Osteocyte (in vitro differentiated cells): Measurements from ENCODE around the gene FXR2. TPM values are rescaled to one million over a fixed set of nuclear protein-coding genes. Genes with fewer than 3 reads are reported as not detected.

Experiments
- DNase-seq: peaks from one replicate; pipeline ENCODE4 v3.0.0; 2021; ENCODE audit warnings: mixed read lengths; ENCODE audit not compliant: unreplicated experiment; ENCODE audit errors: extremely low spot score
- H3K27ac Mint-ChIP-seq: one replicate; pipeline ENCODE4 v1.8.0; 2021; ENCODE audit warnings: mild to moderate bottlenecking, mixed read lengths; ENCODE audit not compliant: unreplicated experiment
- H3K27me3 Mint-ChIP-seq: one replicate; pipeline ENCODE4 v1.8.0; 2021; ENCODE audit warnings: mixed read lengths; ENCODE audit not compliant: unreplicated experiment
- H3K36me3 Mint-ChIP-seq: one replicate; pipeline ENCODE4 v1.8.0; 2021; ENCODE audit warnings: mixed read lengths; ENCODE audit not compliant: unreplicated experiment
- H3K4me1 Mint-ChIP-seq: one replicate; pipeline ENCODE4 v1.8.0; 2021; ENCODE audit warnings: mixed read lengths; ENCODE audit not compliant: unreplicated experiment
- H3K4me3 Mint-ChIP-seq: one replicate; pipeline ENCODE4 v1.8.0; 2021; ENCODE audit warnings: mild to moderate bottlenecking, moderate library complexity, mixed read lengths; ENCODE audit not compliant: unreplicated experiment
- H3K9me3 Mint-ChIP-seq: one replicate; pipeline ENCODE4 v1.8.0; 2021; ENCODE audit warnings: mixed read lengths; ENCODE audit not compliant: unreplicated experiment
- CTCF ChIP-seq: fragments of 200-600 bp; sonication (generic); IDR thresholded peaks from 2 replicates; pipeline ENCODE4 v1.5.0; 2021; ENCODE audit warnings: antibody characterized with exemption, mild to moderate bottlenecking, moderate library complexity
- total RNA-seq: library from RNA; stranded (reverse); gene quantifications from 2 replicates; pipeline ENCODE4 v1.2.1, GENCODE V29; 2021

Gene FXR2
- total RNA-seq, 1 donor from 2014 or later, result 50.7 TPM

GRCh38 chr17:7563115-7563869 is 51.4 kb downstream of the FXR2 start:
- Mint-ChIP-seq H3K27ac (peak overlapping the region; percentile 87), H3K4me3 (peak overlapping the region; percentile 88), H3K9me3 (no peaks in the 10 kb centered on the region), H3K36me3 (peaks cover 8% of the 10 kb centered on the region), H3K4me1 (peaks cover 35% of the 10 kb centered on the region), H3K27me3 (no peaks in the 10 kb centered on the region)
- DNase-seq, result no peak
- TF ChIP-seq CTCF, result no peak

GRCh38 chr17:7562208-7562605 is 52.5 kb downstream of the FXR2 start:
- no peak for DNase-seq
- TF ChIP-seq CTCF, result no peak
- Mint-ChIP-seq H3K27me3 (no peaks in the 10 kb centered on the region), H3K9me3 (no peaks in the 10 kb centered on the region), H3K4me3 (peak overlapping the region; percentile 88), H3K4me1 (peaks cover 41% of the 10 kb centered on the region), H3K36me3 (peaks cover 3% of the 10 kb centered on the region), H3K27ac (peak overlapping the region; percentile 87)

- no peaks in the 10 kb centered on the region for H3K27me3 Mint-ChIP-seq
- H3K4me1 Mint-ChIP-seq, result peaks cover 41% of the 10 kb centered on the region
- peaks cover 1% of the 10 kb centered on the region for H3K36me3 Mint-ChIP-seq
- H3K27ac Mint-ChIP-seq, result peak within 1 kb of the TSS; percentile 89
- DNase-seq, result peak; percentile 97
- H3K4me3 Mint-ChIP-seq, result peak within 1 kb of the TSS; percentile 88
- no peaks in the 10 kb centered on the region for H3K9me3 Mint-ChIP-seq
- TF ChIP-seq CTCF, result no peak
Measured at GRCh38 chr17:7561589-7562207, 53.0 kb downstream of the FXR2 start, which contains the start of gene SENP3. TSS of gene SENP3 (plus strand) at chr17:7561919. CDS start at chr17:7563077, 1,158 bp downstream.

GRCh38 chr17:7561028-7561575 is 53.6 kb downstream of the FXR2 start:
- H3K4me3 Mint-ChIP-seq, result peak overlapping the region; percentile 88
- no peaks in the 10 kb centered on the region for H3K27me3 Mint-ChIP-seq
- TF ChIP-seq CTCF, result peak; percentile 88
- no peaks in the 10 kb centered on the region for H3K9me3 Mint-ChIP-seq
- peaks cover 1% of the 10 kb centered on the region for H3K36me3 Mint-ChIP-seq
- H3K4me1 Mint-ChIP-seq, result peaks cover 41% of the 10 kb centered on the region
- peak overlapping the region; percentile 89 for H3K27ac Mint-ChIP-seq
- peak; percentile 95 for DNase-seq
